ENCODE measurements around the gene FRMD5.
"Not testable (repeated sequence)": the region's sequence is repeated elsewhere in the genome, so short reads cannot be mapped to it uniquely, and the experiment has no call there.

The FRMD5 gene

DNA sequence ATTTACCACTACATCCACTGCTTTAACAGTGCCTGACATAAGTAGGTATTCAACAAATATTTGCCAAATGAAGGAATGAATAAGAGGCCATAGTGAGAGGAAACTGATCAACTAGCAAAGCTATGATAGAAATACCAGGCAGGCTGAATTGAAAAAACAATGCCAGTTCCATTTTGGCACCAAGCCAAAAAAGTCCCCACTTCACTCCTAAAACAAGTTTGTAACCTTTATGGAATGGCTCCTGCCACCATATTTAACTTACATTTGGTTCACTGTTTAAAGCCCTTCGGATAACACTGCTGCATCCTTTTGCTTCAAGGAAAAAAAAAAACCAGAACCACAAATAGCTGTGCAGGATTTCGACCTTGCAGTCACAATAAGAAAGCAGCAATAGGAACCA is 166.1 kb downstream of the FRMD5 start:
- DNase-seq = no peak

DNA sequence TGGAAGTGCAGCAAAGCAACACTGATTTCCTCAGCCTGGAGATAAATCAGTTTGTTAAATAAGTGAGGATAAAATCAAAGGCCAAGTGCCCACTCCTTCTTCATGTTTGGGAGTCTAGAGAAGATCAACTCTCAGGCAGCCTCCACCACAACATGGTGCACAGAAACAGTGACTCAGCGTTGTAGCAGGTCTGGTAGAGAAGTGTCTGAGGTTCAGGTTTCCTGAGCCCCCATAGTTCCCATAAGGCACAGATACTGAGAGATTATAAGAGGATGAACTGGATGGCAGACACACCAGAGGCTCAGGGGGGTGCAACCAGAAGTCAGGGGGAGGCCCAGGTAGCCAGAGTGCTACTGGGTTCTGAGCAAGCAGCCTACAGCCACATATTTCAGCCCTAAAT is 166.7 kb downstream of the FRMD5 start:
- DNase-seq = no peak

DNA sequence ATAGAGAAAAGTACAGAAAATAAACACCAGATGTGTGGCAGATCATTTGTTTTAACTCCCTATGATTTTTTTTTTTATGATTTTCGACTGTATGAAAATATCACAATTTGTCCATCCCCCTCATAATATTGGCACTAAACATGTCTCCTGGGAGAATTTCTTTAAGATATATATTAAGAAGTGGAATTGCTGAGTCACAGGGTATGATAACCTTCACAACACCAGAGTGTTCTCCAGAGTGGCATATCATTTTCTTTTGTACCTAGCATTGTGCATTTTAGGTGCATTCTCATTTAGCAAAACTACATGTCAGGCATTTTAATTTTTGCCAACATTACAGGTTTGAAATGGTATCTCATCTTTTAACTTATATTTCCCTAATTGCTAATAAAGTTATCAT is 170.9 kb downstream of the FRMD5 start:
- DNase-seq = no peak

DNA sequence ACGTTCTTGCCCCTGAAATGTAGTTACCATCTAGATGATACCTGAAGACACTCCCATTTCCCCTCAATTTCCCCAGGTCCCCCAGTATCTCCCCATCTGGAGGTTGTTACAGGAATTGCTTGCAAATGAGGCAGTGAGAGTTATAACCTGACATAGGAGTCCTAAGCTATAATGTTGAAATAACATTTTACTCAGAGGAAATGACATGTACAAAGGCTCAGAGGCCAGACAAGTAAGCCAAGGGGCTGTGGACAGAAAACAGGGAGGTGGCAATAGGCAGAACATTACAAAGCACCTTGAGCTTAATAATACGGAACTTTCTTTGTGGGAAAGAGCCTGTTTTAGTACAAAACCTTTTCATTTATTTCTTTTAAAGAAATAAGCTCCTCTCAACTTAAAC is 171.9 kb downstream of the FRMD5 start:
- DNase-seq = no peak

DNA sequence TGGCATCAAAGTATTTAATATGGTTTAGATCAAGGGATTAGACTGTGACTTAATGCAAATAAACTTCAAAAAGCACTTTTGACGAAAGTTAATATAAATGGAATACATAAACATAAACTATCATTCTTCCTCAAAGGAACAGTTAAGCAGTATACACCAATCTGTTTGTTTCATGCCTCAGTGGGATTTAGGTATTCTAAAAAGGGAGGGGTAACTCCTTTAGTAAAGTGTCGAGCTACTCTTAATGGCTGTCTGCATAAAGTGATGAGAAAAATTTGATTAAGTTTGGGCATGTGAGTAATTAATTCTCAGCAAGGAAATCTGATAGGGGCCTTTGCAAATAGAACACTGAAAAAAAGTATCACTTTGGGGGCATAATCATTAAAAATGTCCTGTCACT is 176.9 kb downstream of the FRMD5 start:
- DNase-seq = no peak

DNA sequence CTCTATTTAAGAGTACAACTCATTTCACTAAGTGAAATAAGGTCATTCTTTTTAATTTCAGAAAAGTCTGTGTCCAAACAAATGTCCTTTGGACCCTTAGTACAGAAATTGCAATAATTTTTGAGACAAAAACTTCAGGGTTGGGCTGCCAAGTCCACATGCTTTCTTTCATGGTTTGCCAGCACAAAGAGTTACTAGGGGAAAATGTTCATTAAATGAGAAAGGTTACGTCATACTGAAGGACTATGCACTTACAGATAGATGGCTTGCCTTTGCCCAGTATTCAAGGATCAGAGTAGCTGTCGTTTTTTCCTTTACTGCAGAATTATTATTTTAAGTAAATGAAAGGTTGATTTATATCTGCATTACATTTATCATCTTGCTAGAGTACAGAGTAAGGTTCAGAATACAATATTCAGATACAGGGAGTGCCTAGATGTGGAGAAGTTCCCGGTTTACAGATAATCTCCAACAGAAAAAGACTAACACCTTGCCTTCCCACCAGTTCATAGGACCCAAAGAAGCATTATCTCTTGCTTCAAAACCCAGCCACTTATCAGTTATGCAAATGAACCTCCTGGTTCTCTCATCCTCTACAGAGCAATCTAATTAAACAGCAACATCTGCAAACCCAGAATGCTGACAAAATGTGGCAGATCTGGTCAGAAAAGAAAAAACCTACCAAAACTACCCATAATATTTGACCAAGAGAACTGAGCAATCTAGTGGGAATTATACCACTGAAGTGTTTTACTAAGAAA is 179.3 kb downstream of the FRMD5 start:
- no peak for DNase-seq

DNA sequence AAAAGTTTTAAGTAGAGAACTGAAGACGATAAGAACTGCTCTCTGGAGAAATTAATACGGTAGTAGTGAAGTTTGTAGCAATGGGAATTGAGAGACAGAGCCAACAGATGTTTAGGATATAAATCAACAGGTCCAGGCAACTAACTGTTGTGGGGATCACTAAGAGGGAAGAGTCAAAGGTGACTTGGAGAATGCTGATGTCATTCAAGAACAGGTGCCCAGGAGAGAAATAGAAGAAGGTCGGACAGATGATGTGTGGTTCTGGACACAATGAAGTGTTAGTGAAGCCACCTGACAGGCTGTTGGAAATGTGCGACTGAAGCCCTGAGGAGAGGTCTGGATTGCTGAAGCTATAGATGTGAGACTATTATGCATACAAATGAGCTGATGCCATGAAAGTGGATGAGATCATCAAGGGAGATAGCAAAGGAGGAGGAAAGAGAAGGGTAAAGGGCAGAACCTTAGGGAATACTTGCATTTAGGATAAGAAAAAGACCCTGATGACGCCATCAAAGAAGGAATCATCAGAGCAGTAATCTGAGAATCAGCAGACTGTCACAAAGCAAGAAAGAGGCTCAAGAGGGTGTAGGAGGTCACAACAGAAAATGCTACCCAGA is 183.7 kb downstream of the FRMD5 start:
- DNase-seq = no peak

DNA sequence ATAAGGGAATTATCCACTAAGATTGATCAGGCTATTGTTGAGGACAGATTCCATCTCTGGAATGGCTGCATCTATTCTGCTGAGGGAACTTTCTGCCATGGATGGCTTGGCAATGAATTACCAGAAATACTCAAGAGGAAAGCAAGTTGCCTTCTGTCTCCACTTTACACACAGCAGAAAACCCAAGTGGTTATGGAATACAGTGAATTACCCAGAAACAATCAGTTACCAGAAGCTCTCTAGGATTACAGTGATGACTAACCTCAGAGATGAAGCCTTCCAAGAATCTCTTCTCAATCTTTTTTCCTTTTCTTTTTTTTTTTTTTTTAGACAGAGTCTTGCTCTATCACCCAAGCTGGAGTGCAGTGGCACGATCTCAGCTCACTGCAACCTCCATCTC is 185.0 kb downstream of the FRMD5 start:
- DNase-seq = no peak

DNA sequence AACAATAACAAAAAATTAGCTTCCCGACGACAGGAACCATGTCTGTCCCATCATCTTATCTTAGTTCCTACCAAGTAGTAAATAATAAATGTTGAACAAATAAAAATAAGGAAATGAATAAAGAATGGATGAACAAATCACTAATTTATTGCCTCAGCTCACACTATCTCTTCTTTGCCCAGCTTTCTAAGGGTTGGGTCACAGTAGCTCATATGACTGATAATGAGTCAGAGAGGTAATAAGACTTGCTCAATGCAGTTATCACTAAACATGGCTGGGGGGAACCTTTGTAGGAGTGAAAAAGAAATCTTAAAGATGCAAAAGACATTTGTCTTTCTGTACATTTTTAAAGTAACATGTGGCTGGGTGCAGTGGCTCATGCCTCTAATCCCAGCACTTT is 186.0 kb downstream of the FRMD5 start:
- no peak for DNase-seq

DNA sequence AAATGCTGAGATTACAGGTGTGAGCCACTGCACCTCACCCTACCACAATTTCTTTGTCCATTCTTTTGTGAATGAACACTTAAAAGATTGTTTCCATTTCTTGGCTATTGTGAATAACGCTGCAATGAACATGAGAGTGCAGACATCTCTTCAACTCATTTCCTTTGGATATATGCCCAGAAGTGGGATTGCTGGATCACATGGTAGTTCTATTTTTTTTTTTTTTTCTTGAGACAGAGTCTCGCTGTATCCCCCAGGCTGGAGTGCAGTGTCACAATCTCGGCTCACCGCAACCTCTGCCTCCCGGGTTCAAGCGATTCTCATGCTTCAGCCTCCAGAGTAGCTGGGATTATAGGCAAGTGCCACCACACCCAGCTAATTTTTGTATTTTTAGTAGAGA is 194.8 kb downstream of the FRMD5 start:
- DNase-seq = not testable (repeated sequence)

DNA sequence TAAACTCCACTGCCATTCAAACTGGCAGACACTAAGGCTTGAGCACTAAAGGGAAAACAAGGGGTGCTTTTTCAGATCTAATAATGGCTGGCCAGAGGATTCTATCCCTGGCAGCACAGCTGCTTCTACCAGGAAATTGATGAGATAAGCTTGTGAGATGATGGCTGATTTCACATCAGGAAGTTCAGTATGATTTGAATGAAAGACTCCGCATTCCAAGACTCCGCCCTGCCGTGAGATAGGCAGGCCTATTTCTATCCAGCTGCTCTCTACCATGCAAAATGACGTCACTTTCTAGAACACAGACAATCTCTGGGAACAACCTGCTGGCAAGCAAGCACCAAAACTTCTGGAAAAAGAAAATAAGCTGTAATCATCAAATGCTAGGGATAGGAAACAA is 196.5 kb downstream of the FRMD5 start:
- DNase-seq = no peak

DNA sequence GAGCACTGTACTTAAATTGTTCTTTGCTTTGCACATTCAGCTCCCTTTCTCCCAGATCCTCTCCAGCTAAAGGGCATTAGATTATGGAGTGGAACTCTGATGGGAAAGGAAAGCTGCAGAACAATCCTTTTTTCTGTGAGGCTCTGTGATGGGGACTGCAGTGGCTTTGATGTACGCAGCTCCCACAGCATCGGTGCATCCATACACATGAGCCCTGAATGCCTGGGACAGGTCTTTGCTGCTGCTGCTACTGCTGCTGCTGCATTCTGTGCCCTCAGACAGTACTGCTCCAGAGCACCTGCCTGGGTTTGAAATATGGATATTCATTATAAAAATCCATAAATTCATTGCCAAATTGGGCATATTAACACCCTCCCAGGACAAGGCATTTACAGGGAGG is 203.9 kb downstream of the FRMD5 start:
- DNase-seq = no peak

DNA sequence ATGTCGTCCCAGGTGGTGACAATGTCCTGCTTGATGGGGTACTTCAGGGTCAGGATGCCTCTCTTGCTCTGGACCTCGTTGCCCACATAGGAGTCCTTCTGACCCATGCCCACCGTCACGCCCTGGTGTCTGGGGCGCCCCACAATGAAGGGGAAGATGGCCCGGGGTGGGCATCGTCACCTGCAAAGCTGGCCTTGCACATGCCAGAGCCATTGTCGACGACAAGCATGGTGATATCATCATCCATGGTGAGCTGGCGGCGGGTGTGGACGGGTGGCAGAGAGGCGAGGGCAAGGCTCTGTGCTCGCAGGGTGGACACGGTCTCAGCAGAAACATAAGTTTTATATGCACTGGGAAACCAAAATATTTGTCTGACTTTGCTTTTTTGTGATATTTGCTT is 205.1 kb downstream of the FRMD5 start:
- no peak for DNase-seq

DNA sequence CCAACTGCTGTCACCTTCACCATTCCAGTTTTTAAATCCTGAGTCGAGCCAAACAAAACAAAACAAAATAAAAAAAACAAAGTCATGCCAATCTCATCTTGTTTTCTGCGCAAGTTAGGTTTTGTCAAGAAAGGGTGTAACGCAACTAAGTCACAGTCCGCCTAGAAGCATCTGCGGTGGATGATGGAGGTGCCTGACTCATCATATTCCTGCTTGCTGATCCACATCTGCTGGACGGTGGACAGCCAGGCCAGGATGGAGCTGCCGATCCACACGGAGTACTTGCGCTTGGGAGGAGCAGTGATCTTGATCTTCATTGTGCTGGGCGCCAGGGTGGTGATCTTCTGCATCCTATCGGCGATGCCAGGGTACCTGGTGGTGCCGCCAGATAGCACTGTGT is 206.2 kb downstream of the FRMD5 start:
- no peak for DNase-seq

DNA sequence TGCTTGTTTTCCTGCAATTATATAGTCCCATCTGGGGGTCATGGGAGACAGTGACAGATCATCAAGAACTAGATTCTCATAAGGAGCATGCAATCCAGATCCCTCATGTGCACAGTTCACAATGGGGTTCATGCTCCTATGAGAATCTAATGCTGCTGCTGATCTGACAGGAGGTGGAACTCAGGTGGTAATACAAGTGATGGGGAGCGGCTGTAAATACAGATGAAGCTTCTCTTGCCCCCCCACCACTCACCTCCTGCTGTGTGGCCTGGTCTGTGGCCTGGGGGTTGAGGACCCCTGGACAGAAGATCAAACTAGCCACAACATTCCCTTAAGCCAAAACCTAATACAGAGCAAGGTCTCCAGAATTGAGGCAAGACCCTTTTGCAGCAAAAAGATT is 207.1 kb downstream of the FRMD5 start:
- DNase-seq = no peak

DNA sequence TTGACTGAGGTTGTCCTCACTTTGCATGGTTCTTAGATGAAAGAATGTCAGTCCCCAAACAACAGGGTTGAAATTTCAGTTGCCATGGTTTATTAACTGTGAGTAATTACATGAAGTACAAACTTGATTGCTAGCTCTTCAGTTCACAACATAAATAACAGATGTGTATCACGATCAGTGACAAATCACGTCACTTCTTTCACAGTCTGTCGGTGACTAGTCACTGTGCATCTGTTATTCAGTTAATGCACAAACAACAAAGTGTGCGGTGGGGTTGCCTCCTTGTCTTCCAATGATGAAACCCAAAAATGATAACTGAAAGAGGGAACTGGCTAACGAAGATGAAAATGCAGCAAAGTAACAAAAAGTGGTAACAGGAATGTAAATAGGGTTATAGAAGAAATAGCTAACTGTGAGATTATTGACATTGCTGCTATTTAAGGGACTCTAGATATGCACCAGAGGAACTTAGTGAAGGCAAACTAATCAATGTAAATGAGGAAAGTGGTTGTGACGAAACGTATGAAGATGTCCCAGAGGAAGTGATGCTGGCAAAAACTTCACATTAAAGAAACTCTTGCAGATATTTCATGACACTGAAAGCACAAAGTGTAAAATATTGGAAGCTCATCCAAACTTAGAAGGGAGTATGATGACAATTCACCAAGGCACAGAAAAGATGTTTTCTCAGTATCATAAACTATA is 208.9 kb downstream of the FRMD5 start:
- DNase-seq = no peak

DNA sequence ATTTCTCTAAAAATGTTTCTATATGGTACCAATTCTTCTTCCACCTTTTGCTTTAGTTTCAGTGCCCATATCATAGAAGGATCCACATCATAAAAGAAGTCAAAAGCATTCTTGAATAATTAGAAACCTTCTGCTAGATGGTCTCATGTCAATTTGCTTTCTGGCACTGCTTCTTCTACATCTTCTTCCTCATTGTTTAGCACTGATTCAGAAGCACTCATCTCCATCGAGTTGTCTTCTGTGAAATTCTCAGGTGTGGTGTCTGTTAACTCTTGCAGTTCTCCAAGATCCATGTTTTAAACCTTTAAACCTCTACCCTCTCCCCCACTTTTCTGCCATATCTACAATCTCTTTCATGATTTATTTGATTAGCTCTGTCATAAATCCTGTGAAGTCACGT is 213.5 kb downstream of the FRMD5 start:
- DNase-seq = no peak

DNA sequence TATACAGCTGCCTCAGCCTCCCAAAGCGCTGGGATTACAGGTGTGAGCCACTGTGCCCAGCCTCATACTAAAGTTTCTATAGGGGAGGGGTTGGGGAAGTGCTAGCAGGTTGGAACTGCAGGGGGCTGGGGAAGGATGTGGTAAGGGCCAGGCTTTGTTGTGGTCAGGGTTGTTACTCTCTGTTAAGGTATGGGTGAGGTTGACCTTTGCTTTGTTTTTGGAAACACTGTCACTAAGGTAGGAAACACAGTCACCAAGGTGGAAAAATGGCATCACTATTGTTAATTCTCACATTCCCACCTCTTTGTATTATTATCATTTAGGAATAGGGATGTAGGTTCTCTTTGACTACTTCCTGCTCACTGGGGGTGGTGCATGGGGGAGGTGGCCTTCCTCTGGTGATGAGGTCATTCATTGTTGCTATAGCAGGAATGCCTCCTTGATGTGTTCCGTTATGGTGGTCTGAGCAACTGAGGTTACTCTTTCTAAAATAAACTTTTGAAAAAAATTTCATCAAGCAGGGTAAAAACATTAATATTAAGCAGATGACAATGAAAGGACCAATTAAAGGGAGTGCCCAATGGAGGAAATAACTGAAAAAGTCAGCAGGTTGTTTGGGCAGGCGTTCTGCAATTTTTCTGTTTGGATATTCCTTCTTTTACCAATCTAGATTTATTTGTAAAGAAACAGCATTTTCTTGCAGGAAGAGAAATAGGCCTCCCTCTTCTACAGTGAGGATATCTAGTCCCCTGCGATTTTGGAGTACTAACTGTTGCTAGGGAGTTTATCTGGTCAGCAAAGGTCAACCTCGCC is 217.8 kb downstream of the FRMD5 start:
- no peak for DNase-seq

DNA sequence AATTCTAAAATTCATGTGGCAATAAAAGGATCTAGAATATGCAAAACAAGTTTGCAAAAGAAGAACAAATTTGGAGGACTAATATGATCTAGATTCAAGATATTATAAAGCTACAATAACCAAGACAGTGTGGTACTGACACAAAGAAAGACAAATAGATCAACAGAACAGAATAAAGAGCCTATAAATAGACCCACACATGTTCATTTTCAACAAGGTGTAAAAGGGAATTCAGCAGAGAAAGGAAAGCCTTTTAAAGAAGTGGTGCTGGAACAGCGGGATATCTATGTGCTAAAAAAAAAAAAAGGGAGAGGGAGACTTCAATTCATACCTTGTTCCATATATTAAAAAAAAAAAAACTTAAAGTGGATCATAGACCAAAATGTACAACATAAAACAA is 219.3 kb downstream of the FRMD5 start:
- no peak for DNase-seq

DNA sequence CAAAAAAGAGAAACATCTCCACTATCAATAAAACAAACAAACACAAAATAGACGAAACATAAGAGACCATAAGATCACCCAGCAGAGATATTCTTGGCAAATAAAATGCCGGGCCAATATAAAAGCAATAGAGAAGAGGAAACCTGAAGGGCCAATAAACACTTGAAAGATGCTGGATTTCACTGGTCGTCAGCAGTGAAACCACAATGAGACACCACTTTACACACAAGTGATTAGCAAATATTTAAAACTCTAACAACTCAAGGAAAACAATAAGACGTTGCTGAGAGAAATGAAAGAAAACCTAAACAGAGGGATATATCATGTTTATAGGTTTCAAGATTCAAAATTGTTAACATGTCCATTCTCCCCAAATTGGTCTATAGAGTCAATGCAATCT is 219.7 kb downstream of the FRMD5 start:
- no peak for DNase-seq

DNA sequence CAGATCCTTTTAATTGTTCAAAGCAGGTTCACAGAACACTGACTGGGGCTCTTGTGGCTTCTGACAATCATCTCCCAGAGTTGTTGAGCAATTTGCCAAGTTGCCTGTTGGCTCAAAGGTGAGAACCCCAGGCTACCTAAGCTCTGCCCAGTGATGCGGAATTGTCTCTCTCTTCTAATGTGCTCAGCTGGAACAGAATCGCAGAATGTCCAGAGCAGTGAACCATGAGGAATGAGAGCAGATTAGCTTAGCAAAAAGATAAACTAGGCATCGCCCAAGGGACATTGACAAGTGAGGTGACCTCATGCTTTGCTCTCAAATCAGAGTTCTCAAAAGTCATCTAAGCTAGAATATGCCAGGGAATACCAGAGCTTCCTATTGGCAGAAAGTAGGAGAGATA is 220.2 kb downstream of the FRMD5 start:
- DNase-seq = no peak

DNA sequence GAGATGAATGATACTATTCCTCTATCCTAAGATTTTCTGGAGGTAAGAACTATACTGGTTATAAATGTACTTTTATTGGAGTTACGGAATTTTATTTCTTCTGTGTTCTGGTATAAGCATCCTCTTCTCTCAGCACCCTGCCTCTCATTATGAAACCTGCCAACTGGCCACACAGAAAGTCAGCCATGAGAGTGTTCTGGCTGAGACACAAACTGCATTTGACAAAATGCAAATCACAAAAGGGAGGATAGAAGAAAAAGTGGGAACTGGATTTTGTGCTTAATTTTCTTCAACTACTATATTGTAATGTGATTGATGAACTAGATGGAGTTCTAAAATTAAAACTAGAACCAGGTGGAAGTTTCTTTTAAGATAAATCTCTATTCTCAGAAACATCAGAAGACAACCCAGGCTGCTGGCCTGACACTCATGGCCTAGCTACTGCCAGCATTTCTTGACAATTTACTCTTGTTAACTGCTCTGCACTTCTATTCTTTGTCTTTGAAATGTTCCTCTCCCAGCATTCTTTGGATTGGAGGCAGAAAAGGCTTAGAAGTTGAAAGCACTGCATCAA is 225.2 kb downstream of the FRMD5 start:
- no peak for DNase-seq

DNA sequence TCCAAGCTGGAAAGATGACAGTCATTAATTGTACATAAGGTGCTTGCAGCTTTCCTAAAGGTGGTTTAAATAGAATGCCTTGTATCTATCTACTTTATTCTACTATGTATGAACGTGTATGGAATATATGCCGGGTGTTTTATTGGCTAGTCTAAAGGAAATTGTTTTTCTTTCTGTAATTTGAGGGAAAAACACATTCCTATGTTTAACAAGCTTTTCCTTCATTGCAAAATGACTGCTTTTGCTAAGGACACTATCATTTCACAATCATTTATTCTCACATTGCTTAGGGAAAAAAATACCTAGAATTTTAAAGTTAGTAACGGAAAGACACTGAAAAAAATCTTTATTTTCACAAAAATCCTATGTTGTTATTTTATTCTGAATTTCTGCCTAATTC is 226.5 kb downstream of the FRMD5 start:
- no peak for DNase-seq

All from activated gamma-delta T cell (primary cell).